GM18868 (cell line): ENCODE data around the gene ATP6V0C.
A peak's percentile ranks its signal among the peaks of the same experiment; 100 is the strongest.

Source experiments
- ATAC-seq: cut with Tn5 transposase; IDR thresholded peaks from one replicate; pipeline ENCODE4 v1.9.1; 2021; ENCODE audit warnings: mild to moderate bottlenecking, moderate library complexity; ENCODE audit not compliant: unreplicated experiment

The ATP6V0C gene

GRCh38 chr16:2490190-2491105 is 23.3 kb upstream of the ATP6V0C start:
- no peak for ATAC-seq

GRCh38 chr16:2492292-2492691 is 21.5 kb upstream of the ATP6V0C start:
- no peak for ATAC-seq

GRCh38 chr16:2493605-2494004 is 20.1 kb upstream of the ATP6V0C start:
- ATAC-seq: no peak

GRCh38 chr16:2494616-2495015 is 19.1 kb upstream of the ATP6V0C start:
- ATAC-seq: no peak

GRCh38 chr16:2495041-2495440 is 18.7 kb upstream of the ATP6V0C start:
- ATAC-seq: no peak

GRCh38 chr16:2496223-2497115 is 17.3 kb upstream of the ATP6V0C start:
- no peak for ATAC-seq

- no peak for ATAC-seq
These were observed 16.6 kb upstream of the ATP6V0C start for GRCh38 chr16:2497116-2497630.

GRCh38 chr16:2497695-2498484 is 15.9 kb upstream of the ATP6V0C start:
- no peak for ATAC-seq

GRCh38 chr16:2498531-2499253 is 15.1 kb upstream of the ATP6V0C start:
- no peak for ATAC-seq

GRCh38 chr16:2499454-2499853 is 14.3 kb upstream of the ATP6V0C start:
- ATAC-seq: no peak

GRCh38 chr16:2499890-2500429 is 13.8 kb upstream of the ATP6V0C start:
- no peak for ATAC-seq

GRCh38 chr16:2500430-2500917 is 13.3 kb upstream of the ATP6V0C start:
- no peak for ATAC-seq

- peak; percentile 45 for ATAC-seq
These were observed 12.6 kb upstream of the ATP6V0C start for GRCh38 chr16:2500918-2501750.

GRCh38 chr16:2501946-2502895 is 11.5 kb upstream of the ATP6V0C start:
- ATAC-seq: no peak

GRCh38 chr16:2505695-2506094 is 8.1 kb upstream of the ATP6V0C start:
- no peak for ATAC-seq

- ATAC-seq: peak; percentile 59
These were observed 6.6 kb upstream of the ATP6V0C start for GRCh38 chr16:2507052-2507659.

- ATAC-seq: peak; percentile 16
These were observed 6.1 kb upstream of the ATP6V0C start for GRCh38 chr16:2507665-2508064.
